Measurements from ENCODE around the gene EHMT1. TPM values are rescaled to one million over a fixed set of nuclear protein-coding genes. Genes with fewer than 3 reads are reported as not detected.
A peak's percentile ranks its signal among the peaks of the same experiment; 100 is the strongest.

EHMT1 gene
- total and polyA plus RNA-seq, 2 of the 13 experiments (the other 11 are each of a cell fraction or from before 2014, with no cell fraction given): 23.0 to 27.1 TPM

DNA sequence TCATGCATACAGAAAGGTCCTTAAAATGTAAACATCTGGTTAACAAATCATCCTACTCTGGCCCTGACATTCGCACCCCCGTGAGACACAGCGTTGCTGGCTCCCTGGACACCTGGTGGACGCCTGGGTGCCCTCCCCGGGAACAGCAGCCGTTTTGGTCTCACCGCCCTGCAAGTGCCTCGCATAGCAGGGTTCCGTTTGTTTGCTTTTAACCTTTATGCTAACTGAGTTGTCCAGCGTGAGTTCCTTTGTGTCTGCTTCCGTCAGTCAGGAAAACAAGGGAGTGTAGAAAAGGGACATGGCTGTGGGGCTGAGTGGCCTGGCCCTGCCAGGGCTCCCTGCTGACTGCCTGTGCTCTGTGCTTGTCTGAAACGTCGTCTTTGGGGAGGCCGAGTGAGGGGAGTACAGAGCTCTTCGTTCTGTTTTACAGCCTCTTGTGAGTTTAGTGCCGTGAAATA, 166.9 kb downstream of the EHMT1 start (continued):
- TF ChIP-seq, protein P1, sequence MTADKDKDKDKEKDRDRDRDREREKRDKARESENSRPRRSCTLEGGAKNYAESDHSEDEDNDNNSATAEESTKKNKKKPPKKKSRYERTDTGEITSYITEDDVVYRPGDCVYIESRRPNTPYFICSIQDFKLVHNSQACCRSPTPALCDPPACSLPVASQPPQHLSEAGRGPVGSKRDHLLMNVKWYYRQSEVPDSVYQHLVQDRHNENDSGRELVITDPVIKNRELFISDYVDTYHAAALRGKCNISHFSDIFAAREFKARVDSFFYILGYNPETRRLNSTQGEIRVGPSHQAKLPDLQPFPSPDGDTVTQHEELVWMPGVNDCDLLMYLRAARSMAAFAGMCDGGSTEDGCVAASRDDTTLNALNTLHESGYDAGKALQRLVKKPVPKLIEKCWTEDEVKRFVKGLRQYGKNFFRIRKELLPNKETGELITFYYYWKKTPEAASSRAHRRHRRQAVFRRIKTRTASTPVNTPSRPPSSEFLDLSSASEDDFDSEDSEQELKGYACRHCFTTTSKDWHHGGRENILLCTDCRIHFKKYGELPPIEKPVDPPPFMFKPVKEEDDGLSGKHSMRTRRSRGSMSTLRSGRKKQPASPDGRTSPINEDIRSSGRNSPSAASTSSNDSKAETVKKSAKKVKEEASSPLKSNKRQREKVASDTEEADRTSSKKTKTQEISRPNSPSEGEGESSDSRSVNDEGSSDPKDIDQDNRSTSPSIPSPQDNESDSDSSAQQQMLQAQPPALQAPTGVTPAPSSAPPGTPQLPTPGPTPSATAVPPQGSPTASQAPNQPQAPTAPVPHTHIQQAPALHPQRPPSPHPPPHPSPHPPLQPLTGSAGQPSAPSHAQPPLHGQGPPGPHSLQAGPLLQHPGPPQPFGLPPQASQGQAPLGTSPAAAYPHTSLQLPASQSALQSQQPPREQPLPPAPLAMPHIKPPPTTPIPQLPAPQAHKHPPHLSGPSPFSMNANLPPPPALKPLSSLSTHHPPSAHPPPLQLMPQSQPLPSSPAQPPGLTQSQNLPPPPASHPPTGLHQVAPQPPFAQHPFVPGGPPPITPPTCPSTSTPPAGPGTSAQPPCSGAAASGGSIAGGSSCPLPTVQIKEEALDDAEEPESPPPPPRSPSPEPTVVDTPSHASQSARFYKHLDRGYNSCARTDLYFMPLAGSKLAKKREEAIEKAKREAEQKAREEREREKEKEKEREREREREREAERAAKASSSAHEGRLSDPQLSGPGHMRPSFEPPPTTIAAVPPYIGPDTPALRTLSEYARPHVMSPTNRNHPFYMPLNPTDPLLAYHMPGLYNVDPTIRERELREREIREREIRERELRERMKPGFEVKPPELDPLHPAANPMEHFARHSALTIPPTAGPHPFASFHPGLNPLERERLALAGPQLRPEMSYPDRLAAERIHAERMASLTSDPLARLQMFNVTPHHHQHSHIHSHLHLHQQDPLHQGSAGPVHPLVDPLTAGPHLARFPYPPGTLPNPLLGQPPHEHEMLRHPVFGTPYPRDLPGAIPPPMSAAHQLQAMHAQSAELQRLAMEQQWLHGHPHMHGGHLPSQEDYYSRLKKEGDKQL (CRISPR knock-in tag; IDR thresholded peaks at IDR 0.05; ENCODE audit: low read depth): no peak
- no peak for TF ChIP-seq PHF8 (CRISPR knock-in tag; IDR thresholded peaks at IDR 0.05)
- TF ChIP-seq PAWR (CRISPR knock-in tag; IDR thresholded peaks at IDR 0.05; ENCODE audit: borderline replicate concordance): no peak
- TF ChIP-seq, protein P2, sequence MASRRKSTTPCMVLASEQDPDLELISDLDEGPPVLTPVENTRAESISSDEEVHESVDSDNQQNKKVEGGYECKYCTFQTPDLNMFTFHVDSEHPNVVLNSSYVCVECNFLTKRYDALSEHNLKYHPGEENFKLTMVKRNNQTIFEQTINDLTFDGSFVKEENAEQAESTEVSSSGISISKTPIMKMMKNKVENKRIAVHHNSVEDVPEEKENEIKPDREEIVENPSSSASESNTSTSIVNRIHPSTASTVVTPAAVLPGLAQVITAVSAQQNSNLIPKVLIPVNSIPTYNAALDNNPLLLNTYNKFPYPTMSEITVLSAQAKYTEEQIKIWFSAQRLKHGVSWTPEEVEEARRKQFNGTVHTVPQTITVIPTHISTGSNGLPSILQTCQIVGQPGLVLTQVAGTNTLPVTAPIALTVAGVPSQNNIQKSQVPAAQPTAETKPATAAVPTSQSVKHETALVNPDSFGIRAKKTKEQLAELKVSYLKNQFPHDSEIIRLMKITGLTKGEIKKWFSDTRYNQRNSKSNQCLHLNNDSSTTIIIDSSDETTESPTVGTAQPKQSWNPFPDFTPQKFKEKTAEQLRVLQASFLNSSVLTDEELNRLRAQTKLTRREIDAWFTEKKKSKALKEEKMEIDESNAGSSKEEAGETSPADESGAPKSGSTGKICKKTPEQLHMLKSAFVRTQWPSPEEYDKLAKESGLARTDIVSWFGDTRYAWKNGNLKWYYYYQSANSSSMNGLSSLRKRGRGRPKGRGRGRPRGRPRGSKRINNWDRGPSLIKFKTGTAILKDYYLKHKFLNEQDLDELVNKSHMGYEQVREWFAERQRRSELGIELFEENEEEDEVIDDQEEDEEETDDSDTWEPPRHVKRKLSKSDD (CRISPR knock-in tag; IDR thresholded peaks at IDR 0.05; ENCODE audit: low read depth): no peak
- TF ChIP-seq MIER3 (CRISPR knock-in tag; IDR thresholded peaks at IDR 0.05; ENCODE audit: borderline replicate concordance): no peak
- TF ChIP-seq NFIB (CRISPR knock-in tag; IDR thresholded peaks at IDR 0.05; ENCODE audit: borderline replicate concordance): no peak
- TF ChIP-seq, protein P3, sequence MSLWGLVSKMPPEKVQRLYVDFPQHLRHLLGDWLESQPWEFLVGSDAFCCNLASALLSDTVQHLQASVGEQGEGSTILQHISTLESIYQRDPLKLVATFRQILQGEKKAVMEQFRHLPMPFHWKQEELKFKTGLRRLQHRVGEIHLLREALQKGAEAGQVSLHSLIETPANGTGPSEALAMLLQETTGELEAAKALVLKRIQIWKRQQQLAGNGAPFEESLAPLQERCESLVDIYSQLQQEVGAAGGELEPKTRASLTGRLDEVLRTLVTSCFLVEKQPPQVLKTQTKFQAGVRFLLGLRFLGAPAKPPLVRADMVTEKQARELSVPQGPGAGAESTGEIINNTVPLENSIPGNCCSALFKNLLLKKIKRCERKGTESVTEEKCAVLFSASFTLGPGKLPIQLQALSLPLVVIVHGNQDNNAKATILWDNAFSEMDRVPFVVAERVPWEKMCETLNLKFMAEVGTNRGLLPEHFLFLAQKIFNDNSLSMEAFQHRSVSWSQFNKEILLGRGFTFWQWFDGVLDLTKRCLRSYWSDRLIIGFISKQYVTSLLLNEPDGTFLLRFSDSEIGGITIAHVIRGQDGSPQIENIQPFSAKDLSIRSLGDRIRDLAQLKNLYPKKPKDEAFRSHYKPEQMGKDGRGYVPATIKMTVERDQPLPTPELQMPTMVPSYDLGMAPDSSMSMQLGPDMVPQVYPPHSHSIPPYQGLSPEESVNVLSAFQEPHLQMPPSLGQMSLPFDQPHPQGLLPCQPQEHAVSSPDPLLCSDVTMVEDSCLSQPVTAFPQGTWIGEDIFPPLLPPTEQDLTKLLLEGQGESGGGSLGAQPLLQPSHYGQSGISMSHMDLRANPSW (CRISPR knock-in tag; IDR thresholded peaks at IDR 0.05; ENCODE audit: borderline replicate concordance): no peak
- TF ChIP-seq ZNF713 (CRISPR knock-in tag; IDR thresholded peaks at IDR 0.05): no peak
- no peak for TF ChIP-seq KLF12 (CRISPR knock-in tag; IDR thresholded peaks at IDR 0.05; ENCODE audit: borderline replicate concordance)
- TF ChIP-seq RXRA (CRISPR knock-in tag; IDR thresholded peaks at IDR 0.05): peak; percentile 77
- no peak for TF ChIP-seq SP140L (CRISPR knock-in tag; IDR thresholded peaks at IDR 0.05; ENCODE audit: borderline replicate concordance)
- TF ChIP-seq ZNF720 (CRISPR knock-in tag; IDR thresholded peaks at IDR 0.05): no peak
- TF ChIP-seq, protein P4, sequence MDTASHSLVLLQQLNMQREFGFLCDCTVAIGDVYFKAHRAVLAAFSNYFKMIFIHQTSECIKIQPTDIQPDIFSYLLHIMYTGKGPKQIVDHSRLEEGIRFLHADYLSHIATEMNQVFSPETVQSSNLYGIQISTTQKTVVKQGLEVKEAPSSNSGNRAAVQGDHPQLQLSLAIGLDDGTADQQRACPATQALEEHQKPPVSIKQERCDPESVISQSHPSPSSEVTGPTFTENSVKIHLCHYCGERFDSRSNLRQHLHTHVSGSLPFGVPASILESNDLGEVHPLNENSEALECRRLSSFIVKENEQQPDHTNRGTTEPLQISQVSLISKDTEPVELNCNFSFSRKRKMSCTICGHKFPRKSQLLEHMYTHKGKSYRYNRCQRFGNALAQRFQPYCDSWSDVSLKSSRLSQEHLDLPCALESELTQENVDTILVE (CRISPR knock-in tag; IDR thresholded peaks at IDR 0.05): 0 out of 2 replicates have a peak, but pooled peaks have one; percentile 32

Measured in HepG2 (cell line).